HG03442 (cell line): Measurements from ENCODE around the gene RTP1.
"Not testable (repeated sequence)": the region's sequence is repeated elsewhere in the genome, so short reads cannot be mapped to it uniquely, and the experiment has no call there.

Experiments
- ATAC-seq: cut with Tn5 transposase; IDR thresholded peaks from one replicate; pipeline ENCODE4 v1.9.1; 2021; ENCODE audit warnings: mild to moderate bottlenecking, moderate library complexity; ENCODE audit not compliant: unreplicated experiment

RTP1 gene

GRCh38 chr3:187237741-187238140, 40.5 kb downstream of the RTP1 start:
- ATAC-seq = no peak

GRCh38 chr3:187238239-187238638, 41.0 kb downstream of the RTP1 start:
- no peak for ATAC-seq

- not testable (repeated sequence) for ATAC-seq
Observed at GRCh38 chr3:187238835-187239234, 41.5 kb downstream of the RTP1 start.

- ATAC-seq = no peak
Observed at GRCh38 chr3:187242435-187242834, 45.1 kb downstream of the RTP1 start.

- ATAC-seq = no peak
Observed at GRCh38 chr3:187242900-187243299, 45.6 kb downstream of the RTP1 start.

- ATAC-seq = no peak
Observed at GRCh38 chr3:187243933-187244524, 46.7 kb downstream of the RTP1 start.

- ATAC-seq = no peak
Observed at GRCh38 chr3:187247398-187247797, 50.1 kb downstream of the RTP1 start.
